ENCODE results near the gene AVP.

DNA sequence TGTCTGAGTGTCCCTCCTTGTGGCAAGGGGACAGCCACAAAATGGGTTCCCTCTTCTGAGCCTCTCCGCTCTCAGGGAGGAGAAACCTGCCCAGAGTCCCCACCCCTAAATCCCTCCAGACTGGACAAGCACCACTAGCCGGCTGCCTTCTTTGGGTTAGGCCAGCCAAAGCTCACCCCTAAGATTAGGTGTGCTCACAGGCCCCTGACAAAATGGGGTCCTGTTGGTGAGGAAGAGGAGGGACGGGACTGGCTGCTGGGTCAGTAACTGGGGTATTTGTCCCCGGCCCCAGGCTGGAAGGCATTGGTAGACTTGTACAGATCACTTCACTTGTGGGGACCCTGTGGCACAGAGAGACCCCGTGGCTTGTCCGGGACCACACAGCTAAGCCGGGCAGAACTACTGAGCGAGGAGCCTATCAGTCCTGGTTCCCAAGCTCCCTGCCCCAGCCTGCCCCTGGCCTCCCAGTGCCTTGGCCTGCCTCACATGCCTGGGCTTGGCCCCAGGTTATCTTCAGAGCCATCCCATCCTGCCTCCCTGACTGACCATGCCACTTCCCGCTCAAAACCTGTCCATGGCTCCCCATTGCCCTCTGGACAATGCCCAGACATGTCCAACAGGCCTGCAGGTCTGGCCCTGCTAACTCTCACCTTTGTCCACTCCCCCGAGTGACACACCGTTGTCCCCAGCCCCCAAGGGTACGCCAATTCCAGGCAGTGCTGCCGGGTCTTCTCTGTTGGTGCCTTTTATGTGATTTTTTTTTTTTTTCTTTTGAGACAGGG, 10.5 kb upstream of the AVP start:
- no peak for TF ChIP-seq POLR2A (IDR thresholded peaks at IDR 0.05)
- TF ChIP-seq, protein P1, sequence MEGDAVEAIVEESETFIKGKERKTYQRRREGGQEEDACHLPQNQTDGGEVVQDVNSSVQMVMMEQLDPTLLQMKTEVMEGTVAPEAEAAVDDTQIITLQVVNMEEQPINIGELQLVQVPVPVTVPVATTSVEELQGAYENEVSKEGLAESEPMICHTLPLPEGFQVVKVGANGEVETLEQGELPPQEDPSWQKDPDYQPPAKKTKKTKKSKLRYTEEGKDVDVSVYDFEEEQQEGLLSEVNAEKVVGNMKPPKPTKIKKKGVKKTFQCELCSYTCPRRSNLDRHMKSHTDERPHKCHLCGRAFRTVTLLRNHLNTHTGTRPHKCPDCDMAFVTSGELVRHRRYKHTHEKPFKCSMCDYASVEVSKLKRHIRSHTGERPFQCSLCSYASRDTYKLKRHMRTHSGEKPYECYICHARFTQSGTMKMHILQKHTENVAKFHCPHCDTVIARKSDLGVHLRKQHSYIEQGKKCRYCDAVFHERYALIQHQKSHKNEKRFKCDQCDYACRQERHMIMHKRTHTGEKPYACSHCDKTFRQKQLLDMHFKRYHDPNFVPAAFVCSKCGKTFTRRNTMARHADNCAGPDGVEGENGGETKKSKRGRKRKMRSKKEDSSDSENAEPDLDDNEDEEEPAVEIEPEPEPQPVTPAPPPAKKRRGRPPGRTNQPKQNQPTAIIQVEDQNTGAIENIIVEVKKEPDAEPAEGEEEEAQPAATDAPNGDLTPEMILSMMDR (IDR thresholded peaks at IDR 0.05): no peak
